GM21619 (cell line): ENCODE measurements around the gene LPAR6.
"Not testable (repeated sequence)": the region's sequence is repeated elsewhere in the genome, so short reads cannot be mapped to it uniquely, and the experiment has no call there.

Experiments
- ATAC-seq: cut with Tn5 transposase; IDR thresholded peaks from one replicate; pipeline ENCODE4 v1.9.1; 2021; ENCODE audit not compliant: unreplicated experiment

The LPAR6 gene, protein sequence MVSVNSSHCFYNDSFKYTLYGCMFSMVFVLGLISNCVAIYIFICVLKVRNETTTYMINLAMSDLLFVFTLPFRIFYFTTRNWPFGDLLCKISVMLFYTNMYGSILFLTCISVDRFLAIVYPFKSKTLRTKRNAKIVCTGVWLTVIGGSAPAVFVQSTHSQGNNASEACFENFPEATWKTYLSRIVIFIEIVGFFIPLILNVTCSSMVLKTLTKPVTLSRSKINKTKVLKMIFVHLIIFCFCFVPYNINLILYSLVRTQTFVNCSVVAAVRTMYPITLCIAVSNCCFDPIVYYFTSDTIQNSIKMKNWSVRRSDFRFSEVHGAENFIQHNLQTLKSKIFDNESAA

DNA sequence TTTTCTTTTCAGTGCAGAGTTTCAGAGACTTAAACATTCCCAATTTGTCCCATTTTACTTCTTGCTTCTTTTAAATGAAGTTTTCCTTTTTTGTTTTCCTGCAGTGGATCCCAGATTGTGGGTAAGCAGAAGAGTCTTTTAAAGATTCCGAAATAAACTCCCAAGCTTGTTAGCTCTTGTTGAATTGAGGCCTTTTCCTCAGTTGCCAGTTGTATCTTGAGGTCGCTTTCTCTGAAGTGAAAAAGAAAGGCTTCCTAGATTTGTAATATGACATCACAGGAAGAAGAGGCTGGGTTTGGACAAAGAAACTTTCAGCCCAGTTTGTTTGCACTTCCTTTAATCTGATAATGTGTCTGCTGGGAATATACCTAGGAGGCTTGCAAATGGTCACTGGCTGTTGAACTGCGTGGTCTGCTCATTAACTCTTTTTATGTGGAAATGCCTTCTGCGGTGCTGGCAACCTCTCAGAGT is at the start of gene LPAR6:
LPAR6 (minus strand) TSS at position 233 of the 471 bp plus-strand sequence. CDS start 690 bp downstream, outside the sequence.
- no peak for ATAC-seq

DNA sequence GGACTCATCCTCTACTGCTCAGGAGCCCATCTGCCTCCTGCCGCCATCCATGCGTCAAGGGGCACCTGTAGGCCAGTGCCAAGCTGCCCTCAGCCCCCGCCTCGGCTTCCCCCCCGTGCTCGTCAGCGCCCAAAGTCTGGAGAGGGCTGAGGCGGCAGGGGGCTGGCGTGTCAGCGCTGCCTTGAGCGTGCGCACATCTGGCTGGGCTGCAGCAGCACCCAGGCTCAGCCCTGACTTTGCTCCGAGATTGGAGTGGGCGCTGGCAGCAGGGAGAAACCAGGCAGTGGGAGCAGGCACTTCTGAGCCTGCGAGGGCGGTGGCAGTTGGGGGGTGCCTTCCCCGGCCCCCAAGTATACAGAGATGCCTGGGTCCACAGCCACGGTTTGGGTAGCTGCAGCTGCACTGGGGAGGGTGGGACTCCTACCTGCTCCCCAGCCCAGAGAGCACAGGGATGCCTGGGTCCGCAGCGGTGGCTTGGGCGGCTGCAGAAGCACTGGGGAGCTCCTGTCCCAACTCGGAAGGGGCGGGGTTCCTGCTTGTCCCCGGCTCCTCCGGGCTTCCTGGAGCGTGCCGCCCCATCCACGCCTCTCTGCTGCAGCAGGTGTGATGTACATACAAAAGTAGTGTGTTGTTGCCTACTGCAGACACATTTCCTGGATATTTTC is 44.8 kb upstream of the LPAR6 start:
- no peak for ATAC-seq

DNA sequence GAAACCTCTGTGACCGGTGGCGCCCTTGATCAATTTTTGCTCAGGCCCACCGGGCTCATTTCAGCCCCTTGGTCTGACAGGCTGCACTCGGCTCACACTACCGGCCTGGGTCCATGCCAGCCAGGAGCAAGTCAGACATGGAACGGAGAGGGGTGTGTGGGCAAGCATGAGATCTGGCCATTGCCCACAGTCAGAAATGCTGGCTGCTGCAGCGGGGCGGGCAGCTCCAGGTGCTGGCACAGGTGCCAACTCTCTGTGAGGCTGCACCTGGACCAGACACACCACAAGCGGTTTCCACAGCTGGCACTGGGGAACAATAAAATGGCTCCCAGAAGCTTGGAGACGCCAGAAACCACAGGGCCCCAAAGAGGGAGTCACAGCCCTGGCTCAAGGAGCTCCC is 43.6 kb upstream of the LPAR6 start:
- ATAC-seq = no peak

DNA sequence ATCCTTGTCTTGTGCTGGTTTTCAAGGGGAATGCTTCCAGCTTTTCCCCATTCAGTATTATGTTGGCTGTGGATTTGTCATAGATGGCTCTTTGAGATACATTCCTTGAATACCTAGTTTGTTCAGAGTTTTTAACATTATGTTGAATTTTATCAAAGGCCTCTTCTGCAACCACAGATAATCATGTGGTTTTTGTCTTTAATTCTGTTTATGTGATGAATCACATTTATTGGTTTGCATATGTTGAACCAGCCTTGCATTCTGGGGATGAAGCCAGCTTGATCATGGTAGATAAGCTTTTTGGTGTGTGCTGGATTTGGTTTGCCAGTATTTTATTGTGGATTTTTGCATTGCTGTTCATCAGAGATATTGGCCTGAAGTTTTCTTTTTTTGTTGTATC is 38.3 kb upstream of the LPAR6 start:
- ATAC-seq = not testable (repeated sequence)

DNA sequence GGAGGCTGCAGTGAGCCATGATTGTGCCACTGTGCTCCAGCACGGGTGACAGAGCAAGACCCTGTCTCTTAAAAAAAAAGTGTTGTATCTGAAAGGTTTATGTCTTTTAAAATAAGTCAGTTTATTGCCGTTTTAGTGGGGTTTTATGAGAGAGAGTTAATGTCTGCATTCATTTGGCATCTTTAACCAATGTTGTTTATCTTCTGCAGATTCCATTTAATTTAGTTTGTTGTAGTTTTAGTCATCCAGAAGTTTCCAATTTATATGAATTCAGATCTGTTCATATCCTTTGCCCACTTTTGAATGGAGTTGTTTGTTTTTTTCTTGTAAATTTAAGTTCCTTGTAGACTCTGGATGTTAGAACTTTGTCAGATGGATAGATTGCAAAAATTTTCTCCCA is 36.7 kb upstream of the LPAR6 start:
- ATAC-seq = no peak

DNA sequence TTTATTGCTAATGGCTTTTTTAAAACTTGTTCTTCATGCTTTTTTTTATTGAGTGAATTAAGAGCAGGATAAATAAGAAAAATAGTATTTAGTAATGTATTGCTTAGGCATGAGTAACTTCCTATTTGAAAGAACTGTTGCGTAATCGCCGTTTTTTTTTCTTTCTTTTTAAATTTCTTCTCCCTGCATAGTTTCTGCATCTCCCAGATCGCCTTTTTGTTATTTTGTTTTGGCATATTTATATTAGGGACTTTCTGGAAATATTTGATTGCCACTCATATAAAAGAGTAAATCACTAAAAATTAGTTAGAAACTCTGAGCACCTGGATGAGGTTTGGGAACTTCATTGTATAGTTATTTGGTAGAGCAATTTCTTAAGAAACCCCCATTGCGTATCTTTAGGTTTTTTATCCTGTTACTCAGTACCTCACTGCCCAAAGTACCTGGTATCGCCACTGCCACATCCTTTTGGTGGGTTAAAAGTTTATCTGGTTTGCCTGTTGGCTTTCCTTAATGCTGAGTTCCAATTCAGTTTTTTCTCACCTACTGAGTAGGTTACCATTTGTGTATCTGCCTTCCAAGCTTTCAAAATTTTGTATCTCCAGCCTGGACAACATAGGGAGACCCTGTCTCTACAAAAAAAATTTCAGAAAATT is 36.2 kb upstream of the LPAR6 start:
- ATAC-seq = no peak

DNA sequence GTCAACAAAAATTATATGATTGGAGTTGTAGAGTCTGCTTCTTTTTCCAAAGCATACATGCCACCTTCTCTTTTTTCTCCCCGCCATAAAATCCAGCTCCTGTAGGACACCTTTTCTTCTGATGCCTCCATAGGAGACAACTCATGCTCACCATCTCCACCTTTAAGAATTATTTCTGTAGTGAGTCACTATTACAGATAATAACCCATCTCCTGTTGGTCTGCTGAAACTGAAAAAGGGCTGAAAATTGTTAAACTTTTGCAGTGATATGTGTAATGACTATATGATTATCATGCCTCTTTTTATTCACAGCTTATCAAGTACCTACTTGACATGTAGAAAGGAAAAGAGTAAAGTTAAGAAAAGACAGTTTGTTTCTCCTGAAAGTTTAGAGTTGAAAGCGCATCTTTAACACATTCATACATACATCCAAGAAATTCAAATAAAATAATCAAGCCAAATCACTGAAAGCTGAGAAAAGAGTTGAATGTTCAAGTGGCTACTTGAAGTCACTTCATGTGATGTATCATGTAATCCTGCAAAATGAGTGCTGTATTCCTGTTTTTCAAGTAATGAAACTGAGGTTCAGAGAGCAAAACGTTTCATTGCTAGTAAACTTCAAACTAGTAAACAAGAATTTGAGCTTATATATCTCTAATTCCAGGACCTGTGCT is 35.5 kb upstream of the LPAR6 start:
- no peak for ATAC-seq

DNA sequence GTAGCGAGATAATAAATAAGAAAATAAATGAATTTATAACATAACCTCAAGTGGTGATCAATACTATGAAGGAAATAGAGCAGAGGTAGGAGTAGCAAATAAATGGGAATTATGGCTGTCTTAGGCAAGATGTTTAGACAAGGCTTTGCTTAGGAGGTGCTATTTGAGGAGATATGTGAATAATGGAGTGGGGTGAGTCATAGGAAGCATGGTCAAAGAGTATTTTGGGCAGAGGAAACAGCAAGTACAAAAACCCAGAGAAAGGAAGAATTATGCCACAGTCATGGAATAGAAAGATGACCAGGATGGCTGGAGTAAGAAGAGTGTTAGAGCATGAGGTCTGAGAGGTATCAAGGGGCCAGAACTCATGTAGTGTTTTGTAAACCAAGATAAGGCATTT is 33.6 kb upstream of the LPAR6 start:
- ATAC-seq = no peak

DNA sequence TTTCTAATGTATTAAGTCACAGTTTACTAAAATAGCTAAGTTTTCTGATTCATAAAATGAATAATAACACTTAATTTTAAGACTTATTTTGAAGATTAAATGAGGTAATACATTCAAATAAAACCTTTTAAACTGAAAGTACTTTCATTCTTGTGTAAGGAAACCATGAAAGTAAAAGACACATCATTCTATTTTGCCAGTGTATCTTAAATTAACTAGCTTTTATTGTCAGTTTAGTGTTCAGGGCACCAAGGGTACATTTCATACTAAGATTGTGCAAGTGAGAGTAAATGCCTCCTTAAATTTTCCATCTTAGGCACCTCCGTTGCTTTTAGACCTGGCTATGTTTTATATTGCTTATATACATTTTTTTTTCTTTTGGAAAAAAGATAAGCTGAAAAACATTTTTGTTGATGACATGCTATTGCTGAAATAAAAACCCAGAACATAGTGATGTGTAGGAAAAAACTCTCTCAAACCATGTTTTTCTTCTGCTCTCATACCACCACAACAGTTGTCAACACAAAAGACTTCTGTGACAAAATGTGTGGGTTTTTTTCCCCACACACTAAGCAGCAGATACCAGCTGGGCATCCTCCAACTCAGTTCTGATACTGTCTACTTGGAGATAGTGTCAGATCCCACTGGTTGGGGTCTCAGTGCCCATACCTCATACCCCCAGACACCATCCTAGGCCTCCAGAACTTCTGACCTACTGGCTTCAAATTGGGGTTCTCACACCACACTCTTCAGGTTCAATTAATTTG is 30.7 kb upstream of the LPAR6 start:
- ATAC-seq = no peak

DNA sequence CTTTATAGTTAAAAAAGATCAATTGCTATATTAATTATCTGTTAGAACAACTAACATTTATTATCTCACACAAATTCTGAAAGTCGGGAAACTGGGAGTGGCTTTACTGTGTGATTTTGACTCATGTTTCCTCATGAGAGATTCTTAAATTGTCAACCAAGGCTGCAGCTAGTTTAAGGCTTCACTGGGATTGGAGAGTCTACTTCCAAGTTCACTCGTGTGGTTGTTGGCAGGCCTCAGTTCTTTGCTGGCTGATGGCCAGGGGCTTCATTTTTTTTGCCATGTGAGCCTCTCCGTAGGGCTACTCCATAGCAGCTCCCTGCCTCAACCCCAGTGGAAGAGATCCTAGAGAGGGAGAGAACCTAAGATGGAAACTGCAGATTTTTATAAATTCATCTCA is 24.5 kb upstream of the LPAR6 start:
- ATAC-seq = no peak

DNA sequence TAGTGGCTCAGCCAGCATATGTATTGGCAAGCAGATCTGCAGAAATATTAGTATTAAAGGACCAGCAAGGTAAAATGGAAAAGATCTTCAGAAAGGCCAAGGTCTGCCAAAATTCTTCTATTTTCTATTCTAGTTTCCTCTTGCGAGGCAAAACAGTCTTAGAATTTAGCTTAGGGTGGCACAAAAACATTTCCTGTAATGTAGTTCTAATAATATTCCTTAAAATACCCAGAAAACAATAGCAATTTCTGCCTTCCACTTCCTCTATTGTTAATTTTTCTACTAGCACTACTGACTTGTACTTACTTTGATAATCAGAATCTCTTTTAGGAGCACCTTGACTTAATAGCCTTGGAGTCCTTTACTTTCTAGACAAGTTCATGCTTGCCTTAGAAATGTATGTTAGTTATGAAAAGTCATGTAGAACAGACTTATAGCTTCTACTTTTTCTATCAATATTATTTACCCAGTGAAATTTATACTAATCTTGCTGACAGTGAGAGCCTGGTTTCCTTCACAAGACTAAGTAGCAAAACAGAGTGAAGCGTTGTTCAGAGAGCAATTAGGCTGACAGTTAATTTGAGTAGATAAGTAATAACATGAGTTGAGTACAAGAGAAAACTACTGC is 23.9 kb upstream of the LPAR6 start:
- ATAC-seq = no peak

DNA sequence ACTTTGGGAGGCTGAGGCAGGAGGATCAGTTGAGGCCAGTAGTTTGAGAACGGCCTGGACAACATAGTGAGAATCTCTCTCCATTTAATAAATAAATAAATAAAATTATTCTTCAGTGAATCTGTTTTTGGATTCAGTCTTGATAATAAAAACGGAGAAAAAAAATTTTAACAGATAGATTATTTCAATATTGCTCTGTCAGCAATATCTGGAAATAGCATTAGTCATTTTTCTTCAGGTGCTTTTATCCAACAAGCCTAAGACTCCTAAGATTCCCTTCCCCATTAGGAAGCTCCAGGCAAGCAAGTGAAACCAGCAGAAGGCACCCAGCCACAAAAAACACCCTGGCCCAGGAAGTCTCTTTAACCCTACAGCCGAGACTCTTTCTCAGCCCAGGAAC is 21.3 kb upstream of the LPAR6 start:
- ATAC-seq = no peak

DNA sequence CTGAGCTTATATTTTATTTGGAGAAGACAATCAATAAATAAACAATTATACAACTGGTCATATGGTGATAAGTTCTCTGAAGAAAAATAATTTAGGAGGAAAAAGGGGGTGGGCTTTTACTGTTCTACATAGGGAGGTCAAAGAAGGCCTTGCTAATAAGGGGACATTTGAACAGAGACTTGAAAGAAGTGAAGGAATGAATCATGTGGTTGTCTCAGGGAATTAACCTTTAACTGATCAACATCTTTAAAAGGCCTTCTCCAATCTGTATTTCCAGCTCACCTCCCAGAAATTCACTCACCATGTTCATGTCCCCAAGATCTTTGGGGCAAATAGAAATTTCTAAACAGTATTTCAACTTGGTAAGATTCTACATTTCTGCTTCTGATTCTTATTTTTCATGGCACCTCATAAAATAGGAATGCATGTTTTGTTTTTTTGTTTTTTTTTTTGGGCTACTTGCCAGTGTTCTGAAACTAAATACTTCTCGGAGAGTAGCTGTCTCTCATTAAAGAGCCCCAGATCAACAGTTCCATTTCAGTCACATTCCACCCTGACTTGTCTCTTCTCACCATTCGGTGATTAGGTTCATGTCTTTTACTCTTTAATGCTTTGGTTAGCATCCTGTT is 19.2 kb upstream of the LPAR6 start:
- no peak for ATAC-seq

DNA sequence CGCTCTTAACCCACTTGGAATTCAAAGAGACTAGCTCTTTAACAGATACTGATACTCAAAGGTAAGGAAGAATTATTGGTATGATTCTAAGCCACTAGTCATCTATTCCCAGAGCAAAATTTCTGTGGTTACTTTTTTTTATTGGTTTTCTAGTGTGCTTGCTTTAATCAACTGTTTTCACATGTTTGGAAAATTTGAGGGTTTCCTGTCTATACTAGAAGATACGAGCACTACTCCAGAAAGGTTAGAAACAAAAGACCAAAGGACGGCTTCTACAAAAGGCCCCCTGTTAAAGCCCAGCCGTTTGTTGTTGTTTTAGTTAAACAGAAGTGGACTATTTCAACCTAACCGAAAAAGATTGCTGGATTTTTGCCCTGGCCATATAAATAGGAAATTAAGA is 18.5 kb upstream of the LPAR6 start:
- no peak for ATAC-seq

DNA sequence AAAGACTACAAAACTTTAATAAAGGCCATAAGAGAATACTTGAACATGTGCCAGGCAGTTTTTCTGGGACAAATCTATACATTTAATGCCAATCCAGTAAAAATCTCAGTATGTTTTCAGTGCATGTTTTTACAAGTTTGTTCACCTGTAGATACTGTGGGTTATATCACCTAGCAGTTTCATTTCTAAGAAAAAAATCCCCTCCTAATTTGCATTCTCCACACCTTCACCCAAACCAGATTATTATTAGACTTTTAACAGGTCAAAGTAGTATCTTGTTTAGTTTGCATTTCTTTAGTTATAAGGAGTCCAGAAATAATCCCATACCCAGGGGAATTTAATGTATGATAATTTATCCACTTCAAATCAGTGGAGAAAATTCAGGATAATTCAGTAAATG is 17.0 kb upstream of the LPAR6 start:
- no peak for ATAC-seq

DNA sequence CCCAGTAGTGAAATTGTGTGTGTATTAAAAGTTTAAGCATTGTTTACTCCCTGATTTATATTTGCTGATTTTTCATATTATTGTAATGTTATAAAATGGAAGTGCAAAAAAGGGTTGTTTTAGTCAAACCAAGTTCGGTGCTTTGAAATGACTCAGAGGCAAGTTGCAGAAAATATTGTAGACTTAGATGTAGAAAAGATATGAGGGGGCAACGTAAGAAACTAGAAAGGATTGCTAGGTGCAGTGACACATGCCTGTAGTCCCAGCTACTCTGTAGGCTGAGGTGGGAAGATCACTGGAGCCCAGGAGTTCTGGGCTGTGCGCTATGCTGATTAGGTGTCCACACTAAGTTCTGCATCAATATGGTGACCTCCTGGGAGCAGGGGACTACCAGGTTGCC is 16.1 kb upstream of the LPAR6 start:
- no peak for ATAC-seq

DNA sequence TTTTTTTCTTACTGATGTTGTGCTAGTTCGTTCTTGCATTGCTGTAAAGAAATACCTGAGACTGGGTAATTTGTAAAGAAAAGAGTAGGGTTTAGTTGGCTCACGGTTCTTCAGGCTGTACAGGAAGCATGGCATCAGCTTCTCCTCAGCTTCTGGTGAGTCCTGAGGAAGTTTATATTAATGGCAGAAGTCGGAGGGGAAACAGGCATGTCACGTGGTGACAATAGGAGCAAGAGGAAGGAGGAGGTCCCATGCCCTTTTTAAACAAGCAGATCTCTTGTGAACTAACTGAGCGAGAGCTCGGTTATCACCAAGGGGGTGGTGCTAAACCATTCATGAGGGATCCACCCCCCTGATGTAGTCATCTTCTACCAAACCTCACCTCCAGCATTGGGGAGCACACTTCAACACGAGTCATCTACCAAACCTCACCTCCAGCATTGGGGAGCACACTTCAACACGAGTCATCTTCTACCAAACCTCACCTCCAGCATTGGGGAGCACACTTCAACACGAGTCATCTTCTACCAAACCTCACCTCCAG is 13.9 kb upstream of the LPAR6 start:
- ATAC-seq = not testable (repeated sequence)

DNA sequence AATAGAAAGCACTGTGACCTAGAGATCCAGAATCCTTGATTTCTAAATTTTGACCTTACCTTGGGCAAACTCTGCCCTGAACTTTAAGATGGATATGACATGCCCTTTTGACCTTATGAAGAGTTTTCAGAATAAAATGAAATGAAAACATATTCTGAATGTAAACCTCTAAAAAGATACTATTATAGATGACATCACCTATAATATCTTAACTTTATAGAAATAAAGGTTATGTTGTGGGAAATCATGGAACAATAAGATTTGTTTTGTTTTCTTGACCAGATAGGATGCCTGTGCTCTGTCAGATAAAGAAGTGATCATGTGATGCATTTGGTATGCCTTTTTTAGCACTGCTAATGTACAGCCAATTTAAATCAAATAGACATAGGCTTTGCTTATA is 13.1 kb upstream of the LPAR6 start:
- no peak for ATAC-seq

DNA sequence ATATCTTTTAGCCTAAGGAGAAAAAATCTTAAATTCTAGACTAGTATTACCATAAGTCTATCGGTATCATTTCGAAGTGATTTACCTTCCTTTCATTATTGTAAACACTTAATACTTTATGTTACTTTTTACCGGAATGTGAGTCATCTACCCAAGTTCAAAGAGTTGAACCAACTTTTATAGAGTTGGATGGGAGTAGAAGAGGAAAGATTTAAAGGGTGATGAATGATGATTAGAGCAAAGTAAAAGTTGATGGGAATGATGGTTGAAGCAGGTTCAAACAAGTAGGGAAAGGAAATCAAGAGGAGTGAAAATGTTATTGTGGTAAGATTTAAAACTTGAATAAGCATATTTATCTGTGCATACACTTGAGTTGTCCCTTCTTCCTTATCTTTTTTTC is 11.3 kb upstream of the LPAR6 start:
- ATAC-seq = no peak

DNA sequence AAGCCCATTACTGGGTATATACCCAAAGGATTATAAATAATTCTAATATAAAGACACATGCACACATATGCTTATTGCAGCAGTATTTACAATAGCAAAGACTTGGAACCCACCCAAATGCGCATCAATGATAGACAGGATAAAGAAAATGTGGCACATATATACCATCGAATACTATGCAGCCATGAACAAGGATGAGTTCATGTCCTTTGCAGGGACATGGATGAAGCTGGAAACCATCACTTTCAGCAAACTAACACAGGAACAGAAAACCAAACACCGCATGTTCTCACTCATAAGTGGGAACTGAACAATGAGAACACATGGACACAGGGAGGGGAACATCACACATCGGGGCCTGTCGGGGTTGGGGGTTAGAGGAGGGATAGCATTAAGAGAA is 9.1 kb upstream of the LPAR6 start:
- not testable (repeated sequence) for ATAC-seq
